ENCODE data around the gene CKM. TPM values are rescaled to one million over a fixed set of nuclear protein-coding genes. Genes with fewer than 3 reads are reported as not detected.

CKM gene
- total and polyA plus RNA-seq, 2 donors (not counting 3 experiments of a cell fraction or from before 2014, with no cell fraction given) = not detected

- no peak overlapping the region for H2AFZ ChIP-seq (ENCODE audit: low read depth, low read length)
- CTCF ChIA-PET = no interaction called here
- no peak overlapping the region for H3K4me2 ChIP-seq (ENCODE audit: insufficient read depth, low read length)
- H3K79me2 ChIP-seq (ENCODE audit: control insufficient read depth, insufficient read depth, low read length) = no peaks in the 10 kb centered on the region
- no peaks in the 10 kb centered on the region for H3K9me1 ChIP-seq (replicated peaks; ENCODE audit: control insufficient read depth, extremely low read depth, insufficient read depth, low read length)
- DNase-seq (ENCODE audit: low read depth, low spot score) = no peak
- intact Hi-C loops (cut with micrococcal nuclease) = no loop called here
- no TSS peak for BruUV-seq (replicated peaks)
- H3K36me3 ChIP-seq (ENCODE audit: control insufficient read depth in 2 of 2, extremely low read depth in 1 of 2, insufficient read depth in 2 of 2, low read length in 2 of 2) = peaks cover 0 to 2% of the 10 kb centered on the region in 2 experiments
- dilution Hi-C loops (cut with MboI; ENCODE audit: extremely low pct_ligation_motif_present, low sequenced_read_pairs) = no loop called here
- no peak overlapping the region for H3K4me3 ChIP-seq (replicated peaks in 1 of 3; ENCODE audit: insufficient read depth in 1 of 3, low read depth in 1 of 3, low read length in 3 of 3)
- FAIRE-seq = no peak
- H3K27ac ChIP-seq (ENCODE audit: insufficient read depth, low read depth, low read length) = no peak overlapping the region
- H3K4me1 ChIP-seq (ENCODE audit: control insufficient read depth, extremely low read depth, insufficient read depth, low read length) = no peaks in the 10 kb centered on the region
- H3K9ac ChIP-seq (replicated peaks; ENCODE audit: extremely low read depth, insufficient read depth, low read length) = no peak overlapping the region
- no peaks in the 10 kb centered on the region for H3K9me3 ChIP-seq (replicated peaks; ENCODE audit: control insufficient read depth, insufficient read depth, low read length)
- POLR2A ChIA-PET = no interaction called here
- TF ChIP-seq FOS (IDR thresholded peaks at IDR 0.05; ENCODE audit: borderline replicate concordance, insufficient read depth, low read length) (no peak), MYC (IDR thresholded peaks at IDR 0.05; ENCODE audit: low read depth, low read length) (no peak), GATA2 (IDR thresholded peaks at IDR 0.05; ENCODE audit: insufficient read depth, insufficient read length, low read depth, low read length) (no peak), POLR2AphosphoS5 (IDR thresholded peaks at IDR 0.05; ENCODE audit: insufficient read depth, low read depth, low read length) (peak; percentile 10)
- H4K20me1 ChIP-seq (replicated peaks; ENCODE audit: control insufficient read depth, extremely low read depth, insufficient read depth, low read length) = no peaks in the 10 kb centered on the region
- peaks cover 0 to 7% of the 10 kb centered on the region in 2 experiments for H3K27me3 ChIP-seq (ENCODE audit: control insufficient read depth in 2 of 2, insufficient read depth in 2 of 2, low read length in 2 of 2)
Measured at GRCh38 chr19:45304141-45304926, 18.3 kb downstream of the CKM start.

DNA sequence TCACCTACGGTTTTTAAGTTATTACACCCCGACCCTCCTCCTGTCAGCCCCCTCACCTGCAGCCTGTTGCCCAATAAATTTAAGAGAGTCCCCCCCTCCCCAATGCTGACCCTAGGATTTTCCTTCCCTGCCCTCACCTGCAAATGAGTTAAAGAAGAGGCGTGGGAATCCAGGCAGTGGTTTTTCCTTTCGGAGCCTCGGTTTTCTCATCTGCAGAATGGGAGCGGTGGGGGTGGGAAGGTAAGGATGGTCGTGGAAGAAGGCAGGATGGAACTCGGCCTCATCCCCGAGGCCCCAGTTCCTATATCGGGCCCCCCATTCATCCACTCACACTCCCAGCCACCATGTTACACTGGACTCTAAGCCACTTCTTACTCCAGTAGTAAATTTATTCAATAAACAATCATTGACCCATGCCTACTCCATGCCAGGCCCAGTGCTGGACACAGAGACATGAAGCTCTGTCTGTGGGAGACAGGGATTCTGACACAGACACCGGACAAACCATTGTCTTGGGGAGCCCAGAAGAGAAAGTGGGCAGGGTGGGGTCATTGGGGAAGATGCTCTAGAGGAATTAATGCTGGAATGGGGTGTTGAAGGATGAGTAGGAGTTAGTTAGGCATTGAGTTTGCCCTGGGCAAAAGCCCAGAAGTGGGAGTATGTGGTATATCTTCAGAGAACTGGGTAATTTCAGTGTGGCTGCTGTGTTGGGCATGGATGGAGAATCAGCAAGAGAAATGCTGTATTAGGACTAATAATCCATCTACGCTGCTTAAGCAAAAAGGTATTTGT, 19.2 kb downstream of the CKM start:
- intact Hi-C loops (cut with micrococcal nuclease) (no loop called here), dilution Hi-C loops (cut with MboI; ENCODE audit: extremely low pct_ligation_motif_present, low sequenced_read_pairs) (no loop called here)
- Histone ChIP-seq H3K79me2 (ENCODE audit: control insufficient read depth, insufficient read depth, low read length) (no peaks in the 10 kb centered on the region), H3K9me1 (replicated peaks; ENCODE audit: control insufficient read depth, extremely low read depth, insufficient read depth, low read length) (no peaks in the 10 kb centered on the region), H3K27ac (ENCODE audit: insufficient read depth, low read depth, low read length) (no peak overlapping the region), H4K20me1 (replicated peaks; ENCODE audit: control insufficient read depth, extremely low read depth, insufficient read depth, low read length) (no peaks in the 10 kb centered on the region), H2AFZ (ENCODE audit: low read depth, low read length) (no peak overlapping the region), H3K4me2 (ENCODE audit: insufficient read depth, low read length) (no peak overlapping the region), H3K9ac (replicated peaks; ENCODE audit: extremely low read depth, insufficient read depth, low read length) (no peak overlapping the region), H3K4me1 (ENCODE audit: control insufficient read depth, extremely low read depth, insufficient read depth, low read length) (no peaks in the 10 kb centered on the region), H3K9me3 (replicated peaks; ENCODE audit: control insufficient read depth, insufficient read depth, low read length) (no peaks in the 10 kb centered on the region), H3K27me3 (ENCODE audit: control insufficient read depth in 2 of 2, insufficient read depth in 2 of 2, low read length in 2 of 2) (peaks cover 0 to 7% of the 10 kb centered on the region in 2 experiments), H3K36me3 (ENCODE audit: control insufficient read depth in 2 of 2, extremely low read depth in 1 of 2, insufficient read depth in 2 of 2, low read length in 2 of 2) (peaks cover 0 to 2% of the 10 kb centered on the region in 2 experiments), H3K4me3 (replicated peaks in 1 of 3; ENCODE audit: insufficient read depth in 1 of 3, low read depth in 1 of 3, low read length in 3 of 3) (no peak overlapping the region)
- TF ChIP-seq, protein P1, sequence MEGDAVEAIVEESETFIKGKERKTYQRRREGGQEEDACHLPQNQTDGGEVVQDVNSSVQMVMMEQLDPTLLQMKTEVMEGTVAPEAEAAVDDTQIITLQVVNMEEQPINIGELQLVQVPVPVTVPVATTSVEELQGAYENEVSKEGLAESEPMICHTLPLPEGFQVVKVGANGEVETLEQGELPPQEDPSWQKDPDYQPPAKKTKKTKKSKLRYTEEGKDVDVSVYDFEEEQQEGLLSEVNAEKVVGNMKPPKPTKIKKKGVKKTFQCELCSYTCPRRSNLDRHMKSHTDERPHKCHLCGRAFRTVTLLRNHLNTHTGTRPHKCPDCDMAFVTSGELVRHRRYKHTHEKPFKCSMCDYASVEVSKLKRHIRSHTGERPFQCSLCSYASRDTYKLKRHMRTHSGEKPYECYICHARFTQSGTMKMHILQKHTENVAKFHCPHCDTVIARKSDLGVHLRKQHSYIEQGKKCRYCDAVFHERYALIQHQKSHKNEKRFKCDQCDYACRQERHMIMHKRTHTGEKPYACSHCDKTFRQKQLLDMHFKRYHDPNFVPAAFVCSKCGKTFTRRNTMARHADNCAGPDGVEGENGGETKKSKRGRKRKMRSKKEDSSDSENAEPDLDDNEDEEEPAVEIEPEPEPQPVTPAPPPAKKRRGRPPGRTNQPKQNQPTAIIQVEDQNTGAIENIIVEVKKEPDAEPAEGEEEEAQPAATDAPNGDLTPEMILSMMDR (IDR thresholded peaks at IDR 0.05; ENCODE audit: extremely low read depth in 1 of 2, insufficient read depth in 1 of 2, low read depth in 1 of 2, low read length in 2 of 2) = no peak
- DNase-seq (ENCODE audit: low read depth, low spot score) = no peak
- CTCF ChIA-PET = no interaction called here
- POLR2A ChIA-PET = no interaction called here
- FAIRE-seq = no peak
- BruUV-seq (replicated peaks) = TSS peak; percentile 53
